ENCODE measurements around the gene COPB2.
"Not testable (repeated sequence)": the region's sequence is repeated elsewhere in the genome, so short reads cannot be mapped to it uniquely, and the experiment has no call there.

GRCh38 chr3:139401155-139401554 lies 11.7 kb upstream of the COPB2 start:
- not testable (repeated sequence) for TF ChIP-seq EZH2 (IDR thresholded peaks at IDR 0.05; ENCODE audit: low read length); CTCF (optimal IDR thresholded peaks at IDR 0.05 in 1 of 3, IDR thresholded peaks at IDR 0.05 in 1 of 3, conservative IDR thresholded peaks at IDR 0.05 in 1 of 3; ENCODE audit: extremely low read depth in 1 of 3, insufficient read depth in 2 of 3, low read length in 3 of 3)
